Endothelial cell of umbilical vein (primary cell): ENCODE data around the gene CSNK1G1. TPM values are rescaled to one million over a fixed set of nuclear protein-coding genes. Genes with fewer than 3 reads are reported as not detected.

Source experiments
- BruUV-seq: library from RNA; stranded (reverse); fragments of 400-500 nt; replicated peaks from 2 replicates; lab custom pipeline; 2021; lab: Mats Ljungman, UMichigan
- CTCF ChIA-PET: fragments of 300-600, 350-600 bp; sonication (Branson Sonifier 250); formaldehyde crosslinking; loops from one replicate; lab custom pipeline; 2021; ENCODE audit warnings: antibody characterized with exemption, inconsistent platforms; lab: Charles Lee
- POLR2A ChIA-PET: fragments of 300-600, 350-600 bp; sonication (Branson Sonifier 250); formaldehyde crosslinking; loops from one replicate; lab custom pipeline; 2021; ENCODE audit warnings: antibody characterized with exemption, inconsistent platforms; lab: Charles Lee
- DNase-seq: peaks from one replicate; pipeline ENCODE4 v3.0.0-alpha.2; 2011; ENCODE audit warnings: low read depth, low spot score
- FAIRE-seq: peaks from 2 replicates; lab custom pipeline; 2011; peaks lifted over from hg19 to GRCh38; lab: Jason Lieb, UNC
- H2AFZ ChIP-seq: 2 replicates; pipeline ENCODE4 v1.6.0; 2012; ENCODE audit warnings: low read depth, low read length, control low read depth, inconsistent platforms
- H3K27ac ChIP-seq: 2 replicates; pipeline ENCODE4 v1.5.1; 2011; ENCODE audit warnings: low read depth, mild to moderate bottlenecking, control low read depth, low read length, moderate library complexity; ENCODE audit not compliant: insufficient read depth
- H3K27me3 ChIP-seq, 2 experiments: 2 replicates each; pipeline versions ENCODE4 v1.6.0 to v1.6.1; 2011; ENCODE audit warnings: low read length in 2 of 2, mixed read lengths in 1 of 2; ENCODE audit not compliant: control insufficient read depth in 2 of 2, insufficient read depth in 2 of 2
- H3K36me3 ChIP-seq, 2 experiments: 2 replicates in 1 of 2; 3 replicates in 1 of 2; pipeline ENCODE4 v1.5.1; 2011; ENCODE audit warnings: low read length in 2 of 2, mild to moderate bottlenecking in 1 of 2, moderate library complexity in 1 of 2; ENCODE audit not compliant: control insufficient read depth in 2 of 2, insufficient read depth in 2 of 2; ENCODE audit errors: extremely low read depth in 1 of 2
- H3K4me1 ChIP-seq: 3 replicates; pipeline ENCODE4 v1.5.1; 2011; ENCODE audit warnings: mild to moderate bottlenecking, low read length; ENCODE audit not compliant: control insufficient read depth, insufficient read depth; ENCODE audit errors: extremely low read depth
- H3K4me2 ChIP-seq: 2 replicates; pipeline ENCODE4 v1.6.1; 2011; ENCODE audit warnings: low read length, control low read depth, mixed read lengths; ENCODE audit not compliant: insufficient read depth
- H3K4me3 ChIP-seq, 3 experiments: fragments of 200-600 bp in 1 of 3; sonication (generic), shearing (Covaris generic) in 1 of 3; replicated peaks in 1 of 3; 2 replicates each; pipeline ENCODE4 v1.5.1; 2011 to 2016; ENCODE audit warnings: control low read depth in 3 of 3, low read length in 3 of 3, mild to moderate bottlenecking in 2 of 3, inconsistent platforms in 1 of 3, low read depth in 1 of 3, moderate library complexity in 1 of 3; ENCODE audit not compliant: insufficient read depth in 1 of 3
- H3K79me2 ChIP-seq: 2 replicates; pipeline ENCODE4 v1.6.0; 2012; ENCODE audit warnings: low read length, inconsistent platforms; ENCODE audit not compliant: control insufficient read depth, insufficient read depth
- H3K9ac ChIP-seq: replicated peaks from 2 replicates; pipeline ENCODE3; 2011; ENCODE audit warnings: low read length, control low read depth; ENCODE audit not compliant: insufficient read depth; ENCODE audit errors: extremely low read depth
- H3K9me1 ChIP-seq: replicated peaks from 3 replicates; pipeline ENCODE4 v1.6.0; 2011; ENCODE audit warnings: mild to moderate bottlenecking, low read length; ENCODE audit not compliant: control insufficient read depth, insufficient read depth; ENCODE audit errors: extremely low read depth
- H3K9me3 ChIP-seq: replicated peaks from 2 replicates; pipeline ENCODE4 v1.5.1; 2012; ENCODE audit warnings: low read length, inconsistent platforms; ENCODE audit not compliant: control insufficient read depth, insufficient read depth
- H4K20me1 ChIP-seq: replicated peaks from 2 replicates; pipeline ENCODE3; 2011; ENCODE audit warnings: mild to moderate bottlenecking, low read length; ENCODE audit not compliant: control insufficient read depth, insufficient read depth; ENCODE audit errors: extremely low read depth
- CTCF ChIP-seq, 2 donors: IDR thresholded peaks; 1 replicate in 1 of 2; 2 replicates in 1 of 2; pipeline ENCODE4 v1.5.1; 2011; ENCODE audit warnings: low read length in 2 of 2, mild to moderate bottlenecking in 2 of 2, moderate library complexity in 2 of 2, control low read depth in 1 of 2, inconsistent platforms in 1 of 2, low read depth in 1 of 2; ENCODE audit not compliant: insufficient read depth in 1 of 2; ENCODE audit errors: extremely low read depth in 1 of 2
- EZH2 ChIP-seq: IDR thresholded peaks from 2 replicates; pipeline ENCODE4 v1.6.1; 2012; ENCODE audit warnings: borderline replicate concordance, low read depth, mild to moderate bottlenecking, moderate library complexity, low read length, inconsistent platforms; ENCODE audit not compliant: severe bottlenecking
- FOS ChIP-seq: IDR thresholded peaks from 2 replicates; pipeline ENCODE4 v1.6.1; 2011; ENCODE audit warnings: mild to moderate bottlenecking, low read length, moderate library complexity, borderline replicate concordance; ENCODE audit not compliant: insufficient read depth
- GATA2 ChIP-seq: IDR thresholded peaks from 2 replicates; pipeline ENCODE4 v1.7.0; 2011; ENCODE audit warnings: low read depth, mild to moderate bottlenecking, moderate library complexity, mixed read lengths, low read length; ENCODE audit not compliant: insufficient read length, insufficient read depth
- JUN ChIP-seq: IDR thresholded peaks from 2 replicates; pipeline ENCODE4 v1.6.1; 2011; ENCODE audit warnings: borderline replicate concordance, low read depth; ENCODE audit not compliant: insufficient read length, insufficient read depth
- MAX ChIP-seq: IDR thresholded peaks from 2 replicates; pipeline ENCODE4 v1.6.1; 2011; ENCODE audit not compliant: insufficient read depth, insufficient read length
- MYC ChIP-seq: IDR thresholded peaks from one replicate; pipeline ENCODE4 v1.6.1; 2011; ENCODE audit warnings: mild to moderate bottlenecking, low read depth, low read length
- POLR2A ChIP-seq: IDR thresholded peaks from 2 replicates; pipeline ENCODE4 v1.6.1; 2012; ENCODE audit warnings: low read depth, mild to moderate bottlenecking, control low read depth, low read length
- POLR2AphosphoS5 ChIP-seq: IDR thresholded peaks from 2 replicates; pipeline ENCODE4 v1.6.1; 2012; ENCODE audit warnings: low read depth, mild to moderate bottlenecking, control low read depth, low read length, moderate library complexity; ENCODE audit not compliant: insufficient read depth
- dilution Hi-C: fragments of 300-500 bp; cut with MboI; formaldehyde crosslinking; loops from one replicate; pipeline ENCODE4 v1.15.0; 2019; ENCODE audit warnings: low sequenced_read_pairs; ENCODE audit not compliant: extremely low pct_ligation_motif_present
- intact Hi-C: fragments of 100-400 bp; cut with micrococcal nuclease; formaldehyde crosslinking; loops from one replicate; pipeline ENCODE4 v1.10.0; 2022
- polyA plus RNA-seq, 4 experiments: library from polyadenylated mRNA; depleted of rRNA in 3 of 4; stranded (reverse) in 3 of 4; unstranded in 1 of 4; fragments of >200 nt; gene quantifications; 2 replicates each; pipeline versions ENCODE4 v1.2.1 to v1.2.3, GENCODE V29; 2011 to 2012; ENCODE audit warnings: missing spikeins in 1 of 4
- total RNA-seq: library from RNA; stranded (reverse); gene quantifications from 2 replicates; pipeline ENCODE4 v1.2.3, GENCODE V29; 2021

CSNK1G1 gene
- total and polyA plus RNA-seq, 2 donors (not counting 3 experiments of a cell fraction or from before 2014, with no cell fraction given): 9.0 to 31.7 TPM

GRCh38 chr15:64387562-64388168, 31.7 kb upstream of the CSNK1G1 start, which contains the start of gene TRIP4:
TSS of gene TRIP4 (plus strand) at chr15:64387836. CDS start at chr15:64387864, 28 bp downstream.
- ChIA-PET POLR2A (interaction anchor here (0.5 to 1.2 kb wide), 8 partner anchors 8 to 1239 kb away, joined by 3 to 8 read pairs (median 3); partner anchors contain the start of gene PPIB), CTCF (interaction anchor here (0.8 to 1.3 kb wide), 9 partner anchors 10 to 341 kb away, joined by 3 to 12 read pairs (median 3); partner anchors contain the start of genes CSNK1G1 and PPIB)
- H3K9me1 ChIP-seq: no peaks in the 10 kb centered on the region
- TF ChIP-seq JUN (no peak), MYC (peak; percentile 47), GATA2 (no peak), POLR2A (peak; percentile 94), MAX (peak; percentile 23), POLR2AphosphoS5 (peak; percentile 98), FOS (no peak), EZH2 (no peak), CTCF (IDR thresholded peaks at IDR 0.05; ENCODE audit: extremely low read depth in 1 of 2, insufficient read depth in 1 of 2, low read depth in 1 of 2, low read length in 2 of 2) (no peak)
- peaks cover 7% of the 10 kb centered on the region for H3K4me1 ChIP-seq
- FAIRE-seq (peak; percentile 96), DNase-seq (peak; percentile 98)
- H3K27me3 ChIP-seq: no peaks in the 10 kb centered on the region
- peak within 1 kb of the TSS; percentile 87 for H3K9ac ChIP-seq
- dilution Hi-C loops (no loop called here), intact Hi-C loops (loop anchor here (1.0 to 2.0 kb wide), 2 partner anchors 31 to 225 kb away; partner anchors contain the start of genes CSNK1G1 and PPIB)
- peak within 1 kb of the TSS; percentile 41 to 92 (median 89) for H3K4me3 ChIP-seq
- no peaks in the 10 kb centered on the region for H4K20me1 ChIP-seq
- H3K27ac ChIP-seq: peak within 1 kb of the TSS; percentile 56
- H3K79me2 ChIP-seq: peaks cover 25% of the 10 kb centered on the region
- H3K9me3 ChIP-seq: no peaks in the 10 kb centered on the region
- no TSS peak for BruUV-seq
- H3K4me2 ChIP-seq: peak within 1 kb of the TSS; percentile 80
- H3K36me3 ChIP-seq: no peaks in the 10 kb centered on the region
- H2AFZ ChIP-seq: peak within 1 kb of the TSS; percentile 94
